Measurements from ENCODE around the gene EXOC2.

EXOC2 gene, protein sequence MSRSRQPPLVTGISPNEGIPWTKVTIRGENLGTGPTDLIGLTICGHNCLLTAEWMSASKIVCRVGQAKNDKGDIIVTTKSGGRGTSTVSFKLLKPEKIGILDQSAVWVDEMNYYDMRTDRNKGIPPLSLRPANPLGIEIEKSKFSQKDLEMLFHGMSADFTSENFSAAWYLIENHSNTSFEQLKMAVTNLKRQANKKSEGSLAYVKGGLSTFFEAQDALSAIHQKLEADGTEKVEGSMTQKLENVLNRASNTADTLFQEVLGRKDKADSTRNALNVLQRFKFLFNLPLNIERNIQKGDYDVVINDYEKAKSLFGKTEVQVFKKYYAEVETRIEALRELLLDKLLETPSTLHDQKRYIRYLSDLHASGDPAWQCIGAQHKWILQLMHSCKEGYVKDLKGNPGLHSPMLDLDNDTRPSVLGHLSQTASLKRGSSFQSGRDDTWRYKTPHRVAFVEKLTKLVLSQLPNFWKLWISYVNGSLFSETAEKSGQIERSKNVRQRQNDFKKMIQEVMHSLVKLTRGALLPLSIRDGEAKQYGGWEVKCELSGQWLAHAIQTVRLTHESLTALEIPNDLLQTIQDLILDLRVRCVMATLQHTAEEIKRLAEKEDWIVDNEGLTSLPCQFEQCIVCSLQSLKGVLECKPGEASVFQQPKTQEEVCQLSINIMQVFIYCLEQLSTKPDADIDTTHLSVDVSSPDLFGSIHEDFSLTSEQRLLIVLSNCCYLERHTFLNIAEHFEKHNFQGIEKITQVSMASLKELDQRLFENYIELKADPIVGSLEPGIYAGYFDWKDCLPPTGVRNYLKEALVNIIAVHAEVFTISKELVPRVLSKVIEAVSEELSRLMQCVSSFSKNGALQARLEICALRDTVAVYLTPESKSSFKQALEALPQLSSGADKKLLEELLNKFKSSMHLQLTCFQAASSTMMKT

DNA sequence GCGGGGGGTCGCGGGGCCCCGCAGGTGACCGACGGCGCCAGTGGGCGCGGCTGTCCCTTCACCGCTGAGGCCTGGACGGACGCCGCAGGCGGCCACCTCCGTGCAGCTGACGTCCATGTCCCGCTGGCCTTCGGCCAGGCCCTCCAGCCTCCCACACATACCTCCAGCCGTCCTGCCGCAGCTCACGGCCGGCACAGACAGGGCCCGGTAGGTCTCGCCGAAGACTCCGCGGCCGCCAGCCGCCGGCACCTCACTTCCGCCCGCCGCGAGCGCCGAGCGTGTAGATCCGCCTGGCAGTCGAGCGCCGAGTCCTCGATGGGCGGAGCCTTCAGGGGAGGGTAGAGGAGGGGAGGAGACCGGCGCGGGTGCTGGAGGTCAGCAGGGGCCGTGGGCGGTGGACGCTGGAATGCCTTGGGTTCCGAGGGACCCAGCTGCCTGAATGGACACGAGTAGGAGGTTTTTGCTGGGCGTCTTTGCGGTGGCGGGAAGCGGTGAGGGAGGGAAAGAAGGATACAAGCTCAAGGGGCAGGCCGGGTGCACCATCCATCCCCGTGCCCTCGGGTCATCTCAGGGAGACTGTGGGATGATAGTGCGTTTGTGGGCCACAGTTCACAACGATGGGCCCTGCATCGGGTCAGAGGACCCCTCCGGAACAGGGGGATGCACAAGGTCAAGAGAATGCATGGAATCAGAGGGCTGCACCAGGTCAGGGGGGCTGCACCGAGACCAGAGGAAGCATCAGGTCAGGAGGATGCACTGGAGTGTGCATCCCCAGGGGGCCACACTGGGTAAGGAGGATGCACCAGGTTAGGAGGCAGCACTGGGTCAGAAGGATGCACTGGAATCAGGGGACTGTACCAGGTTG lies at the start of gene EXOC2:
EXOC2 (minus strand) TSS at position 282 of the 865 bp plus-strand sequence. CDS start 55,321 bp downstream, outside the sequence.
- peak; percentile 64 for DNase-seq

DNA sequence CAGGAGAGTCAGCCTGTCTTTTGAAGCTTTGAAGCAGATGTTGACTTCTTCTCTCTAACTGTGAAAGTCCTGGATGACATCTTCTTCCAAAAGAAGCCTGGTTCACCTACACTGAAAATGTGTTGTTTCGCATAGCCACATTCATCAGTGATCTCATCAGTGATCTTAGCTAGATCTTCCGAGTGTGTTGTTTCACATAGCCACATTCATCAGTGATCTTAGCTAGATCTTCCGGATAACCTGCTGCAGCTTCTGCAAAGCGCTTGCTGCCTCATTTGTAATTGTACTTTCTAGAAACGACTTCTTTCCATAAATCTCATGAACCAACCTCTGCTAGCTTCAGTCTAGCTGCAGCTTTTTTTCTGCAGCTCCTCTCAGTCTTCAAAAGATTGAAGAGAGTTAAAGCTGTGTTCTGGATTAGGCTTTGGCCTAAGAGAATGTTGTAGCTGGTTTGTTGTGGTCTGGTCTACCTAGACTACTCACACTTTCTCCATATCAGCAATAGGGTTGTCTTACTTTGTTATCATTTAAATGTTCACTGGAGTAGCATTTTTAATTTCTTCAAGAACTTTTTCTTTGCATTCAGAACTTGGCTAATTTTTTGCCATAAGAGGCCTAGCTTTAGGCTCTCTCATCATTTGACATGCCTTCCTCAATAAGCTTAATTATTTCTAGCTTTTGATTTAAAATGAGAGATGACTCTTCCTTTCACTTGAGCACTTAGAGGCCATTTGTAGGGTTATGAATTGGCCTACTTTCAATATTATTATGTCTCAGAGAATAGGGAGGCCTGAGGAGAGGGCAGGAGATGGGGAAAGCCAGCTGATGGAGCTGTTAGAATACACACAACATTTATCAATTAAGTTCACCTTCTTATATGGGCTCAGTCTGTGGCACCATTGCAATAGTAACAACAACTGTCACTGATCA lies 48.7 kb upstream of the EXOC2 start:
- no peak for DNase-seq

DNA sequence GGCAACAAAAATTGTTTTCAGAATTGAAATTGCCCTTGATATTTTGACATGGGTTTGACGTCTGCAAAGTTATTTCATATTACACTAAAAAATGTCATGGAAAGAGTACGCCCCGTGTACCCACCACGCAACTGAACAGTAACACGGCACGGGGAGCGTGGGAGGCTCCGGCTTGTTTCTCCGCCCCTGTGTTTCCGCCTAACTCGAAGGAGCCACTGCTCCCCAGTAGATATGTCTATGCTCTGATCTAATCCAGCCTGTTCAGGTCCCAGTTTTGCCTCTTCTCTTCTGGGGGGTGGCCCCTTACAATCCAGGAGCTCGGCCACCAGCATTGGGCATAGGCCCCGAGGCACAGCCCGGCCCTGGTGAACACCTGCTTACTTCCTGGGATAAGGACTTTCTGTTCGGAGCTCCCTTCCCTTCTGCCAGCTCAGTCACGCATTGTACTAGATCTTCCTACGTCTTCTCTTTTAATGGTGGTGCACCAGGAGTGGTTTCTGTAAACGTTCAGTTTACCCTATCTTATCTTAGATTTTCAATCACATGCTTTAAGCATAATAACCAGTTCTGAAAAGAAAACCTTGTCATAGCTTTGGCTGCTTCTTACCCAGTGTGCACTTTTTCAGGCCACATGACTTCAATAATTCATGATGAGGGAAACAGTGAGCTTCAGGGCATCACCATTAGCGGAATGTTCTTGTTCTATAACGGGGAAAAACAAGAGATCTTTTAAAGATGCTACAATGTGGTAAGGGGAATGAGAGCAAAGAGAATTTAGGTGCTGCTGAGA lies 43.9 kb upstream of the EXOC2 start:
- no peak for DNase-seq

DNA sequence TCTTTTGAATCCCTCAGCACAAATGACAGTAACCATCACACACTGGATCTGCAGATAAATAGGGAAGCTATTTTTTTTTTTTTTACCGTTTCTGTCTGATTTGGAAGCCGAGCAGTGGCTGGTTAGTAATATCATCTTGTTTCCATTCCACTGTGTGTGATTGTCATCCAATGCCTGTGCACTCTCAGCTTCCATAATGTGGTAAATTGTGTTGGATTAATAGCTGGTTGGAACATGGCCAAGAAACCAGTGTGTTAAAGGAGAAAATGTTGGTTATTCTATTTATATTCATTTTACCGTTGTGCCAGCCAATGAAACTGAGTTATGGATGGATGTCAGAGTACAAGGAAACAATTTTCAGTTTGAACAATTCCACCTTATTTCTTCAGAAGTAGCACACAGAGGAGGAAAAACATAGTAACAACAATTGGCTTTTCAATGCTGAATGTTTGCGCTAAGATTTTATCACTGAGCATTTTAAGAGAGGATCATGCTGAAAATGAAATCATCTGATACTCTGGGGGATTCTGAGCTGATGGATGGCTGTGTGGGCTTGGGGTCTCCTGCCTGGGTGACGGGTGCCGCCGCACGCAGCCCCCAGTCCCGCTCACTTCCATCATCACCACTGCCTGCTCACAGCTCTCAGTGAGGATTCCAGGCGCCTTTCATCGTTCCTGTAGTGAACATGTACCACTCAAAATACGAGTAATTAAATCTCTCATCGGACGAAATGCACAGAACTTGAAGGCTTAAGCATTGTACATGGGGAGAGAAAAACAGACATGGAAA lies 40.7 kb upstream of the EXOC2 start:
- peak; percentile 24 for DNase-seq

DNA sequence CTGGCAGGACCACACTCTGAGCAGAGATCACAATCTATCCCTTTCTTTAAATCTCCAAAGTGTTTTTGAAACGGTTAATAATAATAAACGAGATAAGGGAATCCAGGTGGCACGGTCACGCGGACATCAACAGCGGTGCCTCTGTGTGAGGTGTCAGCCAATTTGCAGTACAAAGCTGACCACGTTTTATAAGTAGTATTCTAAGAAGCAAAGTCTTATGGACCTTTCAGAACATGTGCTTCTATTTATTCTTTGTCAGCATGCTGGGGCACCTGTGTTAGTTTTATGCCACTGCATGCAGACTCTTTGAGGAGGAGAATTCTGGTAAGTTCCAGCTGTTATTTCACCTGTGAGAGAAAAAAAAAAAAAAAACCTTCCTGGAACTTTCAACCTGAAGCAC lies 39.0 kb upstream of the EXOC2 start:
- no peak for DNase-seq

DNA sequence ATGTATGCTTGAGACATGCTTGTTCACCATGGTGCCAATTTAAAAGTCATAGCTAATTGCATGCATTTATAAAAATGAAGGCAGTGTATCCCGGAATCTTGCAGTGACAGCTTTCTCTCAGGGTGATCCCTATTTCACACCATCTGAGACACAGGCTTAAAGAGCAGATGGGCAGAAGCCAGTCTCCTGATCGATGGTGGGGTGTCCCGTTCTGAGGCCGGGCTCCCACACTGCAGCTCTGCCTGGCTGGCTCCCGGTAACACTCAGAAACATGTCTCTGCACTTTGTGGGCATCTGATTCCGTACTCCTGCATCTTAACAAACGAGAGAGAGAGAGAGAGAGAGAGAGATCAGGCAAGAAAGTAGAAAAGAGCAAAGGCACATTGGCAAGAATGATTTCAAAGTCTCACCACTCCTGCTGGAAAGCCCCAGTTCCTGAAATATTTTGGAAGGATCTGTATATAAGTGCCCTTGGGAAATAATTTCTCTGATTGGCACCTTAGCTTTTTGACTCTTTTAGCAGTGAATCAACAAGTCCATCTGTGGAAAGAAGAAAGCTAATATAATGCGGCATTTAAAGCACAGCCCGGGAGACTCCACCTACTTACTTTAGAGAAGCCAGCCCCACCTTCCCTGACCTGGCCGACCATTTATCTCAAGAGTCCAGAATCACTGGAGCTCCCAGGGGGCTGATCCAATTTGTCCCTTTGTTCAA lies 36.8 kb upstream of the EXOC2 start:
- no peak for DNase-seq

DNA sequence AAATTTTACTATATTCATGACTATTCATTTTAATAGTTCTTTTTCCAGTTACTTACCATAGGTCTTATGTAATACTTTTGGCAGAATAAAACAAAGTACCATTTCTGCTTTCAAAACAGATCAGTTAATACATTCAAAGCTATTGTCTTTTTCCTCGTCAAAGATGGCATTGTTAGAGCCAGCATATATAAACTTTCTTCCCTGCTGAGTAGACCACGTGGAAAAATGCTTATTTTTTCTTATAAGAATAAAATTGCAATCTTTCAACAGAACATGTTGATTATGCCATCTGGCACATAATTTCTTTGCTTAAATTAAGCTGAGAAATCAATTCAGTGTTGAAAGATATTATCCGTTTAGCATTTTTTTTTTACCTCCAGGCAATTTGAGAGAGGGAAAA lies 34.9 kb upstream of the EXOC2 start:
- DNase-seq = no peak

DNA sequence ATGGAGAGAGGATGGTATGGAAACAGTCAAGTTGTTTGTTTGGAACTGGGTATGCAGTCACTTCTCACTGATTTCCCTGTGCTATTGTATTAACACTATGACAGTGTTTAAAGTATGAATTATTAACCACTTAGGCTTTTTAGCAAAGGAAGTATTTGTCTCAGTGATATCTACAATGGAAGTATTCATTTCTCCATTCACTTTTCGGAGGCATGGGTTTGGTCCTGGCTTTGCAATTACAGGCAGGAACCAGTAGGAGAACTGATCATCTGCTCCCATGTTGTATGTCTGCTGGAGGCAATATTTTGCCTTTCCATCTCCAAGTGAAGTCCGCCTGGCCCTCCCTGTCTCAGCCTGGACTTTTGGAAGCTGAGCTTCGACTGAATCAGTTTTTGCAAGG lies 30.6 kb upstream of the EXOC2 start:
- DNase-seq = no peak

DNA sequence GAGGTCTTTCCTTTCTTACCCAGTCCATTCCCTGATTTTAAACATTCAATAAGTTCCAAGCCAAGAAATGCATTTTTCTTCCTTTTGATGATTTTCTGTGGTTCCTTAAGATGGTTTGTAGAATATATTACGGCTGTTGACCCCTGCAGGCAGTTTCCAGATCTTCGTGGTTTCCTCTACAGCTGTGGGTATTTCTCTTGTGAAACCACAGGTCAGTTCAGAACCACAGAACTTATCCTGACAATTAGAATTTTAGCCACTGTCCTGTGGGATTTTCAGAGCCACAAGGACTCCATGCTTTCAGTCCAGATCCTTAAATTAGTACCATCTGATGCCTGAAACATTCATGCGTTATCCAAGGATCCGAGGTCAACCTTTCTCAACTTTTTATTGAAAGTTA lies 29.7 kb upstream of the EXOC2 start:
- DNase-seq = no peak

DNA sequence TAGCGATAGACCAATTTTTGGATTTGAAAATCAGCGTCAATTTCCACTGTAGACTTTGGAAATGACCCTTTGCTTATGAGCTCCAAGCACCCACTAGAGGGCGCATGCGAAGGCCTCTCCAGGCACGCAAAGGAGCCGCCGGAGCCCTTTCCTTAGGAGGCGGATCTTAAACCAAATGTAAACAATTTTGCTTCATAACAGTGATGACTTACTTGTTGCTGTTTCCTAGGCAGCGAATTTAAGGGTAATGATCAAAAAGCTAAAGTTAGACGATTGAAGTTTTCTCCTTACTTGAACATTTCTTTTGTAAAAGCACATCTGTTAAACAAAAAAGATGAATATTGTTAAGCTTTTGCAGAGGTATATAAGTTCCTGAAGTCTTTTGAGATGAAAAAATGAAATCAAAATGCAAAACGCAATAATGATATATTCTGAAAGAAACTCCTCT lies 29.2 kb upstream of the EXOC2 start:
- DNase-seq = peak; percentile 25

DNA sequence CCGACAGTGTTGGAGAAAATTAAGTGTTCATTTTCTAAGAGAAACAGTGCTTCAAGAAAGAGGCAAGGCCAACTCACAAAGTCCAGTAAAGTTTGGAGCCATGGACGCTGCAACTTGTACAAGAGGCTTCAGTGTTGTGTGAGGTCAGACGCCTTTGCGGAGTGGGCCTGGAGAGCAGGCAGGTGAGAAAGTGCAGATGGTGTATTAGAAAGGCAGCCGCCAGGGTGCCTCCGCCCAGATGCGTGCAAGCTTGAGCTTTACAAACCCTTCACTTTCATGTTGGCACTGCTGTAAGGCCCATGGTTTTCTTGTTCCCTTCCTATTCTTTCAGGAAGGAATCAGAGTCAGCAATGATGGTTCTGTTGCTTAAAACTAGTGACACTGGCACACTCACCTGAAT lies 25.4 kb upstream of the EXOC2 start:
- DNase-seq = no peak

DNA sequence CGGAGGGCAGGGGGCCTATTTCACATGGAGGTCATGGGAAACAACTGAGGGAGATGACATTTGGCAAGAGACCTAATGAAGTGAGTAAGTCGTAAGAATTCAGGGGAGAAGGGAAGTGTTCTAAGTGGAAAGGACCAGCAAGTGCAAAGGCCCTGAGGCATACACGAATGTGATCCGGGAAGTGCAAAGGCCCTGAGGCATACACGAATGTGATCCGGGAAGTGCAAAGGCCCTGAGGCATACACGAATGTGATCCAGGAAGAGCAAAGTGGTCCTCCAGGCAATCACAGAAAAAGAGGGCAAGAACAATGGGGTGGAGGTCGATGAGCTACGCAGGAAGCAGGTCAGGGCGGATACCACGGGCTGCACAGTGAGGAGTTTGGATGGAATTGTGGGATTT lies 24.2 kb upstream of the EXOC2 start:
- no peak for DNase-seq

DNA sequence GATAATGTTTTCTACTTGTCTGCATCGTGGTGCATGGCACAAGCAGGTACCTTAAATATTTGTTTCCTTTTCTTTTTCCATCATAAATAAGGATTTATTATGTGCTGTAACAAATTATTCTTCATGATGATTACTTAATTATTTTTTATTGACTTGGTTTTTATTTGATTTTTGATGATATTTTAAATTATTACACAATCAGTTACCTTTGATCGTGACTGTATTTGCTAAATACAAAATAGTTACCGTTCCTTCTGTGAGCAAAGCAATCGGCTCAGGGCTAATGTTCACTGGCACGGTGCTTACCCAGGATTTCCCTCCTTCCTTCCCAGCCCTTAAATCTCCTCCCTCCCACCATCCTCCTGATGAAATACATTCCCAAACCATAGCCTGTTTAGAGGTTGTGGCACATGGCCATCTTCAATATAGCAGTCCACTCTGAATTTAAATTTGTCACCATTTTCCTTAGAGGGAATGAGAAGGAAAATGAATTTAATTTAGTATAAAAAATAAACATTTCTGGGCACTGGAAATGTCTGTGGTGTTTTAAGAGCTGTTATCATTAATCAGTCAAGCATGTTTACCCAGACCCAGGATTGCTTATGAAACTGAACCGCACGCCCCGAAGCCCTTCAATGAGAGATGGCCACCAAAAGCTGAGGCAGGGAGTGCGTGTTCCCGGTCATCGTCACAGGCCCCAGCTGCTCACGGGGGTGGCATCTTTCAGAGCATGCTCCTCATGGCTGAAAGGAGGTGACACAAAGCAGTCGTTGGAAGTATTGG lies 23.0 kb upstream of the EXOC2 start:
- DNase-seq = no peak

DNA sequence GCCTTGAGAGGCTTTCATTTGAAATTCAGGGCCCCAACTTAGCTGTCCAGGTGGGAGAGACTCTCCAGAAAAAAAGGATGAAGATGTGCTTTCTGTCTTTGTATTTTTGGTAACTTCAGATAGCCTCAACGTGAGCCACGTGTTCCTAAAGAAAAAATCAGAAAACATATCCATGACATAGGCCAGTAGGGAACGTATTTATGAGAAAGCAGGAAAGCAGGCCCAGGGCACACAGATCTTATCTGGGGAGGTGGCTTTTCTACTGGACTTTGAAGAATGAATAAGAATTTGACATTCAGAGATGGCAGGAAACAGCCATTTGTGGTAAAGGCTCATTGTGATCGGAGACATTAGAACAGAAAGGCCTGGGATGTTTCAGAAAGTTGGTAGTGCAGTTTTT lies 21.2 kb upstream of the EXOC2 start:
- DNase-seq = no peak

DNA sequence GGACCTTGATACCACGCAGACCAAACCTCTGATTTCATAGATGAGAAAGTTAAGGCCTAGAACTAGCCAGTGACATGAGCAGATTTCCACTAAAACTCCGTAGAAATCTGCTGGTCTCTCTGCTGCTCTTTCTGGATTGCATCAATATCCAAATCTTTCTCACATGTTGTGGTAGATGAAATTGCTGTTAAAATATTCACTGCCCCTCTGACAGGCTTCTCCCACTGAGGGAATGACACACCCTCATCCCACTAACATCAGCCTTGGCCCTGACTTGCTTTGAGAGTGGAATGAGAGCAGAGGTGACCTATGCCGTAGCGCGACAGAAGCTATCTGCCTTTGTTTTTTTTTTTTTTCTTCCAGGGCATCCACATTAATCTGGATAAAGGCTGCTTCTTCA lies 20.4 kb upstream of the EXOC2 start:
- DNase-seq = no peak

DNA sequence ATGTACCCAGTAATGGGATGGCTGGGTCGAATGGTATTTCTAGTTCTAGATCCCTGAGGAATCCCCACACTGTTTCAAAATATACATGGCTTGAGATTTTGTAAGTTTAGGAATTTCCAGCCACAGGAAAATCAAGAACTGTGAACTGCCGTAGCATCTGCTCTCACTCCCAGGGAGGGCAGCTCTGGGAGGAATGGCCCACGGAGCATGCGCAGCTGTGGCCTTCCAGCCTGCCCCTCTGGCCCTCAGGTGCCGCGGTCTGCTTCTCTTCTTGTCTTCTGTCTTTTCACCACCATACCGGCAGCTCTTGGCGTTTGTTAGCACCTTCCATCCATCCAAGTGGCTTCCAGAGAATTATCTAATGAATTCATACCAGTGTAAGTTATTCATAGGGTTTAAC lies 19.9 kb upstream of the EXOC2 start:
- no peak for DNase-seq

DNA sequence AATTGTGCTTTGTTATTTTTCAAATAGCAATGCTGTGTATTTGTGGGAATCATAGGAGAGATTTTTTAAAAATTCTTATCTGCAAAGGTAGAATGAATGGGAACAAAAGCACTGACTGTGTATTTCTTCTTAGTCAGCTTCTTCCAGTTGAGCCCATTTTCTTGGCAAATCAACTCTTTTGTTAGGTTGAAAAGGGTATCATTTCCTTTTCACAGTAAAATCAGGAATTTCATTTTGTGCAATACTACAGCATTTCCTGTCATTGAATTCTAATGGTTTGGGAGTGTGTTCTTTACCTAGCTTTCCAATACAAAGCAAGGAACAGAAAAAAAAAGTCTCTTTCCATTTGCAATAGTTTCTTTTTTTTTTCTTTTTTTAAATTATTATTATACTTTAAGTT lies 19.0 kb upstream of the EXOC2 start:
- DNase-seq = no peak

Data from NCI-H748 treated with DMSO at 0.1 percent for 48 hours (cell line).